Neural progenitor cell (in vitro differentiated cells): ENCODE data around the gene PEX1. TPM values are rescaled to one million over a fixed set of nuclear protein-coding genes. Genes with fewer than 3 reads are reported as not detected.
A peak's percentile ranks its signal among the peaks of the same experiment; 100 is the strongest.
"Not testable (repeated sequence)": the region's sequence is repeated elsewhere in the genome, so short reads cannot be mapped to it uniquely, and the experiment has no call there.

ENCODE experiments used
- DNase-seq: peaks from one replicate; pipeline ENCODE4 v3.0.0-alpha.2; 2016; ENCODE audit warnings: low spot score
- H2AFZ ChIP-seq: fragments of 200-600 bp; sonication (generic); replicated peaks from 2 replicates; pipeline ENCODE4 v1.6.1; 2016; ENCODE audit warnings: antibody characterized with exemption
- H3F3A ChIP-seq: fragments of 200-600 bp; sonication (generic); 2 replicates; pipeline ENCODE4 v1.6.1; 2016; ENCODE audit warnings: antibody characterized with exemption, low read depth
- H3K27ac ChIP-seq: fragments of 200-600 bp; sonication (generic); 2 replicates; pipeline ENCODE4 v1.5.1; 2016; ENCODE audit warnings: mild to moderate bottlenecking
- H3K27me3 ChIP-seq: fragments of 200-600 bp; sonication (generic); 2 replicates; pipeline ENCODE4 v1.6.1; 2016; ENCODE audit warnings: mild to moderate bottlenecking, moderate library complexity
- H3K36me3 ChIP-seq: fragments of 200-600 bp; sonication (generic); 2 replicates; pipeline ENCODE4 v1.5.1; 2016
- H3K4me1 ChIP-seq: fragments of 200-600 bp; sonication (generic); 2 replicates; pipeline ENCODE4 v1.6.1; 2016; ENCODE audit warnings: mixed run types
- H3K4me2 ChIP-seq: fragments of 200-600 bp; sonication (generic); 2 replicates; pipeline ENCODE4 v1.6.1; 2016
- H3K4me3 ChIP-seq: fragments of 200-600 bp; sonication (generic); 2 replicates; pipeline ENCODE4 v1.5.1; 2016
- H3K79me2 ChIP-seq: fragments of 200-600 bp; sonication (generic); 2 replicates; pipeline ENCODE4 v1.6.1; 2016; ENCODE audit warnings: low read depth
- H3K9ac ChIP-seq: fragments of 200-600 bp; sonication (generic); 2 replicates; pipeline ENCODE4 v1.6.1; 2016
- H3K9me3 ChIP-seq: fragments of 200-600 bp; sonication (generic); 2 replicates; pipeline ENCODE4 v1.5.1; 2016; ENCODE audit warnings: low read depth
- H4K20me1 ChIP-seq: fragments of 200-600 bp; sonication (generic); 2 replicates; pipeline ENCODE4 v1.6.1; 2016; ENCODE audit warnings: low read depth
- H3K27ac Mint-ChIP-seq: 3 replicates; pipeline ENCODE4 v1.8.0; 2021; ENCODE audit warnings: mixed read lengths
- H3K27me3 Mint-ChIP-seq: 2 replicates; pipeline ENCODE4 v1.8.0; 2022; ENCODE audit warnings: low read depth, mild to moderate bottlenecking, inconsistent platforms, moderate library complexity, mixed read lengths; ENCODE audit not compliant: insufficient read depth
- H3K36me3 Mint-ChIP-seq: 3 replicates; pipeline ENCODE4 v1.8.0; 2021; ENCODE audit warnings: mixed read lengths
- H3K4me1 Mint-ChIP-seq: 3 replicates; pipeline ENCODE4 v1.8.0; 2021; ENCODE audit warnings: mixed read lengths
- H3K4me3 Mint-ChIP-seq: 3 replicates; pipeline ENCODE4 v1.8.0; 2021; ENCODE audit warnings: mild to moderate bottlenecking, moderate library complexity, mixed read lengths
- H3K9me3 Mint-ChIP-seq: 3 replicates; pipeline ENCODE4 v1.8.0; 2020; ENCODE audit warnings: mixed read lengths
- CTCF ChIP-seq: fragments of 200-600 bp; sonication (generic); IDR thresholded peaks from 2 replicates; pipeline ENCODE4 v1.5.1; 2017; ENCODE audit warnings: antibody characterized with exemption, mild to moderate bottlenecking
- EZH2 ChIP-seq: fragments of 200-600 bp; sonication (generic); IDR thresholded peaks from 2 replicates; pipeline ENCODE4 v1.6.1; 2017; ENCODE audit warnings: antibody characterized with exemption, mild to moderate bottlenecking, moderate library complexity
- EZH2phosphoT487 ChIP-seq: fragments of 200-600 bp; sonication (generic); IDR thresholded peaks from 2 replicates; pipeline ENCODE4 v1.6.1; 2017; ENCODE audit warnings: antibody characterized with exemption
- total RNA-seq: library from RNA; depleted of rRNA; stranded (reverse); fragments of >200 nt; gene quantifications from 2 replicates; pipeline ENCODE4 v1.2.3, GENCODE V29; 2015; ENCODE audit warnings: low replicate concordance

PEX1 gene
- total RNA-seq, 1 donor from 2014 or later: 67.6 TPM

- Histone ChIP-seq H3K4me1 (no peaks in the 10 kb centered on the region), H3K4me3 (no peak overlapping the region), H3K79me2 (no peaks in the 10 kb centered on the region), H3K9me3 (no peaks in the 10 kb centered on the region), H3K36me3 (no peaks in the 10 kb centered on the region), H3K4me2 (no peak overlapping the region), H3K27me3 (no peaks in the 10 kb centered on the region), H3K9ac (no peak overlapping the region), H2AFZ (no peak overlapping the region), H3K27ac (no peak overlapping the region), H3F3A (no peaks in the 10 kb centered on the region), H4K20me1 (no peaks in the 10 kb centered on the region)
- no peak overlapping the region for H3K27ac Mint-ChIP-seq
- no peaks in the 10 kb centered on the region for H3K27me3 Mint-ChIP-seq
- H3K36me3 Mint-ChIP-seq: peaks cover 12% of the 10 kb centered on the region
- no peaks in the 10 kb centered on the region for H3K9me3 Mint-ChIP-seq
- no peak for DNase-seq
- TF ChIP-seq CTCF (no peak), EZH2 (no peak), EZH2phosphoT487 (no peak)
- no peak overlapping the region for H3K4me3 Mint-ChIP-seq
- H3K4me1 Mint-ChIP-seq: no peaks in the 10 kb centered on the region
Observed at GRCh38 chr7:92487804-92488203, 40.5 kb downstream of the PEX1 start.

- H3K4me3 ChIP-seq: no peak overlapping the region
Observed at GRCh38 chr7:92485974-92486373, 42.3 kb downstream of the PEX1 start.

GRCh38 chr7:92485267-92485892, 42.9 kb downstream of the PEX1 start:
- no peaks in the 10 kb centered on the region for H3F3A ChIP-seq
- no peak overlapping the region for H2AFZ ChIP-seq
- H3K9ac ChIP-seq: no peak overlapping the region
- no peaks in the 10 kb centered on the region for H3K4me1 ChIP-seq
- Mint-ChIP-seq H3K9me3 (no peaks in the 10 kb centered on the region), H3K27ac (no peak overlapping the region), H3K4me3 (no peak overlapping the region), H3K27me3 (no peaks in the 10 kb centered on the region), H3K4me1 (no peaks in the 10 kb centered on the region), H3K36me3 (peaks cover 8% of the 10 kb centered on the region)
- no peak overlapping the region for H3K27ac ChIP-seq
- no peak for DNase-seq
- TF ChIP-seq EZH2phosphoT487 (no peak), CTCF (no peak), EZH2 (no peak)
- no peak overlapping the region for H3K4me2 ChIP-seq
- H3K9me3 ChIP-seq: no peaks in the 10 kb centered on the region
- no peak overlapping the region for H3K4me3 ChIP-seq
- H3K36me3 ChIP-seq: no peaks in the 10 kb centered on the region
- no peaks in the 10 kb centered on the region for H4K20me1 ChIP-seq
- H3K27me3 ChIP-seq: no peaks in the 10 kb centered on the region
- no peaks in the 10 kb centered on the region for H3K79me2 ChIP-seq

More at GRCh38 chr7:92485974-92486373, 42.3 kb downstream of the PEX1 start:
- Histone ChIP-seq H2AFZ (no peak overlapping the region), H3K27ac (no peak overlapping the region), H3K36me3 (no peaks in the 10 kb centered on the region), H3F3A (no peaks in the 10 kb centered on the region), H4K20me1 (no peaks in the 10 kb centered on the region), H3K9ac (no peak overlapping the region), H3K4me2 (no peak overlapping the region), H3K4me1 (no peaks in the 10 kb centered on the region), H3K9me3 (no peaks in the 10 kb centered on the region), H3K27me3 (no peaks in the 10 kb centered on the region), H3K79me2 (no peaks in the 10 kb centered on the region)
- Mint-ChIP-seq H3K27ac (no peak overlapping the region), H3K27me3 (no peaks in the 10 kb centered on the region), H3K36me3 (peaks cover 8% of the 10 kb centered on the region), H3K4me3 (no peak overlapping the region), H3K4me1 (no peaks in the 10 kb centered on the region), H3K9me3 (no peaks in the 10 kb centered on the region)
- DNase-seq: no peak
- TF ChIP-seq EZH2phosphoT487 (no peak), EZH2 (no peak), CTCF (no peak)

- not testable (repeated sequence) for H3K9me3 ChIP-seq, H4K20me1 ChIP-seq, H3K27me3 ChIP-seq, H3K4me2 ChIP-seq, H3K36me3 ChIP-seq, H3K27ac ChIP-seq, H3F3A ChIP-seq, H2AFZ ChIP-seq, H3K27me3 Mint-ChIP-seq, H3K9ac ChIP-seq, H3K4me1 ChIP-seq, H3K4me1 Mint-ChIP-seq, H3K27ac Mint-ChIP-seq, H3K79me2 ChIP-seq, DNase-seq, H3K4me3 Mint-ChIP-seq, H3K9me3 Mint-ChIP-seq, H3K4me3 ChIP-seq, H3K36me3 Mint-ChIP-seq
Observed at GRCh38 chr7:92484226-92484625, 44.1 kb downstream of the PEX1 start.

GRCh38 chr7:92483624-92484023, 44.7 kb downstream of the PEX1 start:
- H3K36me3 Mint-ChIP-seq, H3K9me3 Mint-ChIP-seq, H3F3A ChIP-seq, H3K36me3 ChIP-seq, H3K4me1 ChIP-seq, H4K20me1 ChIP-seq, H3K4me2 ChIP-seq, H3K27ac Mint-ChIP-seq, H3K27me3 ChIP-seq, H3K79me2 ChIP-seq, DNase-seq, H3K4me3 Mint-ChIP-seq, H3K4me1 Mint-ChIP-seq, H3K9me3 ChIP-seq, H2AFZ ChIP-seq, H3K4me3 ChIP-seq, H3K27me3 Mint-ChIP-seq, H3K27ac ChIP-seq, H3K9ac ChIP-seq: not testable (repeated sequence)

GRCh38 chr7:92479146-92479545, 49.2 kb downstream of the PEX1 start:
- H3K9me3 Mint-ChIP-seq, H3K27me3 ChIP-seq, H3K27me3 Mint-ChIP-seq: not testable (repeated sequence)

More at GRCh38 chr7:92479146-92479545, 49.2 kb downstream of the PEX1 start:
- H4K20me1 ChIP-seq, H2AFZ ChIP-seq, H3K36me3 Mint-ChIP-seq, H3K4me2 ChIP-seq, H3K9ac ChIP-seq, H3K27ac ChIP-seq, H3K36me3 ChIP-seq, DNase-seq, H3F3A ChIP-seq, H3K9me3 ChIP-seq, H3K4me3 ChIP-seq, H3K79me2 ChIP-seq, H3K4me1 ChIP-seq, H3K4me1 Mint-ChIP-seq, H3K4me3 Mint-ChIP-seq: not testable (repeated sequence)
- H3K27ac Mint-ChIP-seq: peak overlapping the region; percentile 47
